ENCODE measurements around the gene PRRC2B.

The PRRC2B gene

DNA sequence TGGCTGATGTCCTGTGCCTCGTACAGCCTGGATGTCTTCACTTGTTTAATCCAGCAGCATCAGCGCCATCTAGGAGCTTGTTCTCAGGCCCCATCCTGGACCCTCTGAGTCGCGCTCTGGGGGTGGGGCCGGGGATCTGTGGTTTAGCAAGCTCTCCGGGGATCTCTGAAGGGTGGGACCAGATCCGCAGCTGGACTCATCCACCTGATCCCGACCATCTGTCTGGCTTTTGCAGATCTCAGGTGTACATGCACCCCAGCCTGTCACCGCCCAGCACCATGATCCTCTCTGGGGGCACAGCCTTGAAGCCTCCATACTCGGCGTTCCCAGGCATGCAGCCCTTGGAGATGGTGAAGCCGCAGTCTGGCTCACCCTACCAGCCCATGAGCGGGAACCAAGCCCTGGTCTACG is 93.7 kb downstream of the PRRC2B start:
- H3K27me3 ChIP-seq (ENCODE audit: control insufficient read depth, insufficient read depth, low read length), result no peaks in the 10 kb centered on the region
- no peak overlapping the region for H3K9ac ChIP-seq (ENCODE audit: low read depth, low read length)
- no peaks in the 10 kb centered on the region for H3K9me3 ChIP-seq (ENCODE audit: control insufficient read depth, insufficient read depth, low read length)
- no peak overlapping the region for H3K27ac ChIP-seq (ENCODE audit: low read depth, low read length)
- peaks cover 100% of the 10 kb centered on the region for H3K36me3 ChIP-seq (ENCODE audit: control insufficient read depth, insufficient read depth, low read length)
- H3K4me3 ChIP-seq (ENCODE audit: low read depth, low read length), result no peak overlapping the region
- no peaks in the 10 kb centered on the region for H3K4me1 ChIP-seq (ENCODE audit: control insufficient read depth, insufficient read depth, low read length)

DNA sequence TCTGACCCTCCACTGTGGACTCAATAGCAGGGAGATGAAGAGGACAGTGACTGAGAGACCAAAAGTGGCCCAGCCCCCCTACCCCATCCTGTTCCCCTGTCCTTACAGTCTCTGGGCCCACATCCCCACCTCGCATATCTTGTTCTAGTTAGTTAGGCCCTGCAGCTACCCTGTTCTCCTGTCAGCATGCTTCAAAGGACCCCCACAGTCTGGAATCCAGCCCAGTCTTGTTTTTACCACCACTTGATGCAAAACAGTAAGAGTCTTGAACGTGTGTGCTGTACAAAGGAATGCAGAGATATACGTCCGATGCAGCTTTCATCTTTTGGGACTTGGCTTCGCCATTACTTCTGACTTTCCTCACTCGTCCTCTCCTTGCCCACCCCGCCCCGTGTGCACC is 96.6 kb downstream of the PRRC2B start:
- H3K27ac ChIP-seq (ENCODE audit: low read depth, low read length), result no peak overlapping the region
- H3K4me1 ChIP-seq (ENCODE audit: control insufficient read depth, insufficient read depth, low read length), result no peaks in the 10 kb centered on the region
- no peaks in the 10 kb centered on the region for H3K9me3 ChIP-seq (ENCODE audit: control insufficient read depth, insufficient read depth, low read length)
- H3K27me3 ChIP-seq (ENCODE audit: control insufficient read depth, insufficient read depth, low read length), result no peaks in the 10 kb centered on the region
- H3K9ac ChIP-seq (ENCODE audit: low read depth, low read length), result no peak overlapping the region
- peaks cover 100% of the 10 kb centered on the region for H3K36me3 ChIP-seq (ENCODE audit: control insufficient read depth, insufficient read depth, low read length)
- no peak overlapping the region for H3K4me3 ChIP-seq (ENCODE audit: low read depth, low read length)

DNA sequence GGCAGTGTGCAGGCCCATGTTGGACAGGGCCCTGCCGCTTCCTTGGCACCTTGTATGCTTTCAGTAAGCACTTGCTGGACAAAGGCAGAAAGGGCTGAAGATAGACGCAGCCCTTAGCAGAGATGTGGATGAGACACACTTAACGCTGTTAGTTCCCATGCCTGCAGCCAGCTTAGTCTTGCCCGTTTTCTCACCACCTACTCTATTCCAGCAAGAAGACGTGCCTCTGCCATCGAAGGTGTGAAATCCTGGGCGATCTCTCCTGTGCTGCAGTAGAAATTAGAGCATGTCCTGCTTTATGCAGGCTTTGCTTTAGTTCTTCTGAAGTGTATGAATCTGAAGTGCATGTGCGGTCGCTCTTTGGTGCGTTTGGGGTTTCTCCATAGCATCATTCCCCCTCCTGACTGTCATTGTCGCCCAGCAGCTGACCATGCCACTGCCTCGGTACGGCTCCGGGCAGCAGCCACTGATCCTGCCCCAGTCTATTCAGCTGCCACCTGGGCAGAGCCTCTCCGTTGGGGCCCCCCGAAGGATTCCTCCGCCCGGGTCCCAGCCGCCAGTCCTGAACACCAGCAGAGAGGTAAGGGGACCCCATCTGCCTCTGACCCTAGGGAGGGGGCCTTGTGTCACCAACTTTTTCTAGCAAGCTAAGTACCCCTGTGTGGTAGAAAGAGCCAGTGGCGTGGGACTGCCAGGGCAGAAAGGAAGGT is 97.3 kb downstream of the PRRC2B start:
- Histone ChIP-seq H3K4me1 (ENCODE audit: control insufficient read depth, insufficient read depth, low read length) (no peaks in the 10 kb centered on the region), H3K27ac (ENCODE audit: low read depth, low read length) (no peak overlapping the region), H3K9me3 (ENCODE audit: control insufficient read depth, insufficient read depth, low read length) (no peaks in the 10 kb centered on the region), H3K4me3 (ENCODE audit: low read depth, low read length) (no peak overlapping the region), H3K27me3 (ENCODE audit: control insufficient read depth, insufficient read depth, low read length) (no peaks in the 10 kb centered on the region), H3K36me3 (ENCODE audit: control insufficient read depth, insufficient read depth, low read length) (peaks cover 100% of the 10 kb centered on the region), H3K9ac (ENCODE audit: low read depth, low read length) (no peak overlapping the region)

DNA sequence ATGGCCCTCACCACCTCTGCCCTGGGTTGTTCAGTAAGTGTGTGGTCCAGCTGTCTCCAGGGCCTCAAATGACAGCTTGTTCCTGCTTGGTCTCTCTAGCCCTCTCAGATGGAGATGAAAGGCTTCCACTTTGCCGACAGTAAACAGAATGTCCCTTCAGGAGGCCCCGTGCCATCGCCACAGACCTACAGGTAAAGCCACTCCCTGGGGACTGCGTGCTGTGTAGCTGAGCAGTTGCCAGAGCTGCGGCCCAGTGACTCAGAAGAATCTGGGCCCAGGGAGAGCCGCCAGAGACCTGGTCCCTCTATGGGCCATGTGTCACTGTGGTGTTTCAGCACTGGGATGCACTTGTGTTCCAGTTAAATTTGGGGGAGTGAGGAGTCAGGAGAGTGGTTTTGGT is 98.2 kb downstream of the PRRC2B start:
- Histone ChIP-seq H3K27me3 (ENCODE audit: control insufficient read depth, insufficient read depth, low read length) (no peaks in the 10 kb centered on the region), H3K4me3 (ENCODE audit: low read depth, low read length) (no peak overlapping the region), H3K9ac (ENCODE audit: low read depth, low read length) (no peak overlapping the region), H3K36me3 (ENCODE audit: control insufficient read depth, insufficient read depth, low read length) (peaks cover 100% of the 10 kb centered on the region), H3K27ac (ENCODE audit: low read depth, low read length) (no peak overlapping the region), H3K4me1 (ENCODE audit: control insufficient read depth, insufficient read depth, low read length) (no peaks in the 10 kb centered on the region), H3K9me3 (ENCODE audit: control insufficient read depth, insufficient read depth, low read length) (no peaks in the 10 kb centered on the region)

DNA sequence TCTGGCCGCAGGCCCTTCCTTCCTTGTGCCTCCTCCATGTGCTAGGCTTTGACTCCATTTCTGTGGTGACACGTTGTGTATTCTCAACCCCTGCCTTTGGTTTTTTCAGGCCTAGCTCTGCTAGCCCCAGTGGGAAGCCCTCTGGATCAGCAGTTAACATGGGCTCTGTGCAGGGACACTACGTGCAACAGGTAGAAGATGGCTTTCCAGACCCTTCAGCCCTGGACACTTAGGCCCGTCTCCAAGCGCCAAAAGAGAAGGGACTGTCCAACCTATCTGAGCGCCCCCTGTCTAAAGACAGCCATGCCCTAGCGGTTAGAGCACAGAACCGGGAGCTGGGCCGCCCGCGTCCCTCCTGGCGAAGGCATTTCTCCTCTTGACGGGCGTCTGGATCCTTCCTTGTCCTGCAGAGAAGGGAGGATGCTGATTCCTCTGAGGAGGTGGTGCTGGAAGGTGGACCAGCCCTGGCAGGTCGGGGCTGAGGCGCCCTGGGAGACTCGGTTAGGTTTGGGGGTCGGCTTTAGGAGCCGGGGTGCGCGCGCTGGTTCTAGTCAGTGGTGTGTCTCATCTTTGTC is 100.5 kb downstream of the PRRC2B start:
- Histone ChIP-seq H3K4me3 (ENCODE audit: low read depth, low read length) (no peak overlapping the region), H3K27me3 (ENCODE audit: control insufficient read depth, insufficient read depth, low read length) (no peaks in the 10 kb centered on the region), H3K4me1 (ENCODE audit: control insufficient read depth, insufficient read depth, low read length) (no peaks in the 10 kb centered on the region), H3K27ac (ENCODE audit: low read depth, low read length) (no peak overlapping the region), H3K36me3 (ENCODE audit: control insufficient read depth, insufficient read depth, low read length) (peaks cover 100% of the 10 kb centered on the region), H3K9me3 (ENCODE audit: control insufficient read depth, insufficient read depth, low read length) (no peaks in the 10 kb centered on the region), H3K9ac (ENCODE audit: low read depth, low read length) (no peak overlapping the region)

- H3K27ac ChIP-seq (ENCODE audit: low read depth, low read length), result no peak overlapping the region
- H3K4me3 ChIP-seq (ENCODE audit: low read depth, low read length), result no peak overlapping the region
- no peaks in the 10 kb centered on the region for H3K9me3 ChIP-seq (ENCODE audit: control insufficient read depth, insufficient read depth, low read length)
- H3K36me3 ChIP-seq (ENCODE audit: control insufficient read depth, insufficient read depth, low read length), result peaks cover 99% of the 10 kb centered on the region
- H3K4me1 ChIP-seq (ENCODE audit: control insufficient read depth, insufficient read depth, low read length), result no peaks in the 10 kb centered on the region
- no peak overlapping the region for H3K9ac ChIP-seq (ENCODE audit: low read depth, low read length)
- no peaks in the 10 kb centered on the region for H3K27me3 ChIP-seq (ENCODE audit: control insufficient read depth, insufficient read depth, low read length)
Observed at GRCh38 chr9:131495785-131496184, 101.9 kb downstream of the PRRC2B start.

- Histone ChIP-seq H3K36me3 (ENCODE audit: control insufficient read depth, insufficient read depth, low read length) (peaks cover 88% of the 10 kb centered on the region), H3K4me3 (ENCODE audit: low read depth, low read length) (no peak overlapping the region), H3K9me3 (ENCODE audit: control insufficient read depth, insufficient read depth, low read length) (no peaks in the 10 kb centered on the region), H3K27ac (ENCODE audit: low read depth, low read length) (no peak overlapping the region), H3K4me1 (ENCODE audit: control insufficient read depth, insufficient read depth, low read length) (no peaks in the 10 kb centered on the region), H3K9ac (ENCODE audit: low read depth, low read length) (no peak overlapping the region), H3K27me3 (ENCODE audit: control insufficient read depth, insufficient read depth, low read length) (no peaks in the 10 kb centered on the region)
Observed at GRCh38 chr9:131496844-131497405, 103.0 kb downstream of the PRRC2B start.

GRCh38 chr9:131499254-131499767 is 105.4 kb downstream of the PRRC2B start:
- no peak overlapping the region for H3K4me3 ChIP-seq (ENCODE audit: low read depth, low read length)
- no peak overlapping the region for H3K9ac ChIP-seq (ENCODE audit: low read depth, low read length)
- peaks cover 64% of the 10 kb centered on the region for H3K36me3 ChIP-seq (ENCODE audit: control insufficient read depth, insufficient read depth, low read length)
- no peaks in the 10 kb centered on the region for H3K9me3 ChIP-seq (ENCODE audit: control insufficient read depth, insufficient read depth, low read length)
- H3K4me1 ChIP-seq (ENCODE audit: control insufficient read depth, insufficient read depth, low read length), result peaks cover 9% of the 10 kb centered on the region; the same call in 1 of the 2 replicates
- no peaks in the 10 kb centered on the region for H3K27me3 ChIP-seq (ENCODE audit: control insufficient read depth, insufficient read depth, low read length)
- no peak overlapping the region for H3K27ac ChIP-seq (ENCODE audit: low read depth, low read length)

- Histone ChIP-seq H3K27me3 (ENCODE audit: control insufficient read depth, insufficient read depth, low read length) (no peaks in the 10 kb centered on the region), H3K27ac (ENCODE audit: low read depth, low read length) (no peak overlapping the region), H3K9ac (ENCODE audit: low read depth, low read length) (no peak overlapping the region), H3K9me3 (ENCODE audit: control insufficient read depth, insufficient read depth, low read length) (no peaks in the 10 kb centered on the region), H3K4me1 (ENCODE audit: control insufficient read depth, insufficient read depth, low read length) (peaks cover 9% of the 10 kb centered on the region; the same call in 1 of the 2 replicates), H3K4me3 (ENCODE audit: low read depth, low read length) (no peak overlapping the region), H3K36me3 (ENCODE audit: control insufficient read depth, insufficient read depth, low read length) (peaks cover 54% of the 10 kb centered on the region)
Observed at GRCh38 chr9:131500377-131500776, 106.5 kb downstream of the PRRC2B start.

DNA sequence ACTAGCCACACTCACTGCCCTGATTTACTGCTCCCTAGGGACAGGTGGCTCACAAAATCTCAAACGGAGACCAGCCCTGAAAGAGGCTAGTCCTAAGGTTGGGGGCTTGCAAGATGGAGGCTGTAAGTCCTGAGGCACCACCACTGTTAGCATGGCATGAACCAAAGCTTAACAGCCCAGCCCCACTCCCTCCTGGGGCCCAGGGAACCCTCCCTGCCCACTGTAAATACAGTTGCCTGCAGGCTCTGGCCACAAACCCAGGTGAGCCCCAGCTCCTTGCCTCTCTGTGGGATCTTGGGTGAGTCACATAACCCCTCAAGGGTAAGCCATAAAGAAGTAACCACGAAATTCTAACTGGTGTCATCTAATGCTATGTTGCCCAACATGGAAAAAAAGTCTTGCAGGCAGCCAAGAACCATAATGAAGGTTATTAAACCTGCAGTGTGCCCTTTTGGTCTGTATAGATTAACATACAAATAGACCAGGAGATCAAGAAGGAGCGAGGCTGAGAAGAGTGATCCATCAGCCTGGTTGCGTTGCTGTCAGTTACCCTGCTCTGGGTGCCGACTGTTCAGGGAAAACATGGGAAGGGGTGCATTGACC is 107.2 kb downstream of the PRRC2B start:
- Histone ChIP-seq H3K27me3 (ENCODE audit: control insufficient read depth, insufficient read depth, low read length) (no peaks in the 10 kb centered on the region), H3K9me3 (ENCODE audit: control insufficient read depth, insufficient read depth, low read length) (no peaks in the 10 kb centered on the region), H3K4me1 (ENCODE audit: control insufficient read depth, insufficient read depth, low read length) (peaks cover 9% of the 10 kb centered on the region; the same call in 1 of the 2 replicates), H3K27ac (ENCODE audit: low read depth, low read length) (no peak overlapping the region), H3K9ac (ENCODE audit: low read depth, low read length) (no peak overlapping the region), H3K4me3 (ENCODE audit: low read depth, low read length) (no peak overlapping the region), H3K36me3 (ENCODE audit: control insufficient read depth, insufficient read depth, low read length) (peaks cover 47% of the 10 kb centered on the region)

All from HUES48 (cell line).